Kidney epithelial cell (primary cell): Measurements from ENCODE around the gene SIGLEC9. TPM values are rescaled to one million over a fixed set of nuclear protein-coding genes. Genes with fewer than 3 reads are reported as not detected.
"Not testable (repeated sequence)": the region's sequence is repeated elsewhere in the genome, so short reads cannot be mapped to it uniquely, and the experiment has no call there.

Experiments used
- DNase-seq: peaks from one replicate; pipeline ENCODE4 v3.0.0-alpha.2; 2010; ENCODE audit warnings: low read depth
- H3K27me3 ChIP-seq: 2 replicates; pipeline ENCODE4 v1.6.0; 2011; ENCODE audit warnings: low read length; ENCODE audit not compliant: control insufficient read depth, insufficient read depth
- H3K36me3 ChIP-seq: 2 replicates; pipeline ENCODE4 v1.5.1; 2011; ENCODE audit warnings: low read length; ENCODE audit not compliant: control insufficient read depth, insufficient read depth
- H3K4me3 ChIP-seq: 2 replicates; pipeline ENCODE4 v1.5.1; 2011; ENCODE audit warnings: low read depth, mild to moderate bottlenecking, control low read depth, low read length
- CTCF ChIP-seq: IDR thresholded peaks from 2 replicates; pipeline ENCODE4 v1.5.1; 2011; ENCODE audit warnings: mild to moderate bottlenecking, moderate library complexity, low read length, control low read depth, inconsistent platforms; ENCODE audit not compliant: insufficient read depth, poor library complexity, severe bottlenecking
- total RNA-seq: library from RNA; depleted of rRNA; stranded (reverse); fragments of >200 nt; gene quantifications from 2 replicates; pipeline ENCODE4 v1.2.3, GENCODE V29; 2015

The SIGLEC9 gene
- total RNA-seq, 1 donor from 2014 or later: 0.13 TPM

GRCh38 chr19:51169283-51169918 lies 44.7 kb downstream of the SIGLEC9 start:
- peak; percentile 1 for DNase-seq
- TF ChIP-seq CTCF: peak; percentile 65
- not testable (repeated sequence) for H3K36me3 ChIP-seq, H3K4me3 ChIP-seq, H3K27me3 ChIP-seq

- Histone ChIP-seq H3K4me3 (no peak overlapping the region), H3K36me3 (no peaks in the 10 kb centered on the region), H3K27me3 (no peaks in the 10 kb centered on the region)
- no peak for TF ChIP-seq CTCF
- no peak for DNase-seq
These were observed 47.5 kb downstream of the SIGLEC9 start for GRCh38 chr19:51172223-51172622.

- no peak overlapping the region for H3K4me3 ChIP-seq
- no peaks in the 10 kb centered on the region for H3K27me3 ChIP-seq
- H3K36me3 ChIP-seq: no peaks in the 10 kb centered on the region
- DNase-seq: no peak
- TF ChIP-seq CTCF: no peak
These were observed 49.0 kb downstream of the SIGLEC9 start for GRCh38 chr19:51173681-51174080.

GRCh38 chr19:51179256-51179655 lies 54.5 kb downstream of the SIGLEC9 start:
- TF ChIP-seq CTCF: no peak
- no peak for DNase-seq
- no peaks in the 10 kb centered on the region for H3K36me3 ChIP-seq
- H3K4me3 ChIP-seq: no peak overlapping the region
- no peaks in the 10 kb centered on the region for H3K27me3 ChIP-seq

Other genes starting within 250 kb of the SIGLEC9 start
- gene KLK4, start 213.5 kb upstream of the SIGLEC9 start, total RNA-seq: not detected in 2 replicates
- gene KLK5, start 171.9 kb upstream of the SIGLEC9 start, total RNA-seq: 10.8 and 11.3 TPM in 2 replicates
- 33.5 and 39.9 TPM in 2 replicates for gene KLK6, start 155.3 kb upstream of the SIGLEC9 start, total RNA-seq
- gene KLK7, start 141.0 kb upstream of the SIGLEC9 start, total RNA-seq: 18.7 and 18.8 TPM in 2 replicates
- gene KLK8, start 123.3 kb upstream of the SIGLEC9 start, total RNA-seq: 3.1 and 7.1 TPM in 2 replicates
- gene KLK10, start 105.2 kb upstream of the SIGLEC9 start, total RNA-seq: 6.7 and 9.0 TPM in 2 replicates
- gene KLK11, start 98.3 kb upstream of the SIGLEC9 start, total RNA-seq: not detected in 2 replicates
- not detected in 2 replicates for gene KLK12, start 89.9 kb upstream of the SIGLEC9 start, total RNA-seq
- gene KLK13, start 59.8 kb upstream of the SIGLEC9 start, total RNA-seq: 0.08 and 0.21 TPM in 2 replicates
- not detected in 2 replicates for gene KLK14, start 42.0 kb upstream of the SIGLEC9 start, total RNA-seq
- 19.1 and 23.6 TPM in 2 replicates for gene CTU1, start 16.5 kb upstream of the SIGLEC9 start, total RNA-seq
- gene SIGLEC7, start 17.4 kb downstream of the SIGLEC9 start, total RNA-seq: not detected in 2 replicates
- gene CD33, start 100.2 kb downstream of the SIGLEC9 start, total RNA-seq: not detected in 2 replicates
- gene SIGLECL1, start 126.2 kb downstream of the SIGLEC9 start, total RNA-seq: 0.79 TPM in 1 of 2 replicates, not detected in the other
- gene IGLON5, start 186.7 kb downstream of the SIGLEC9 start, total RNA-seq: 0.04 and 0.07 TPM in 2 replicates
- gene VSIG10L, start 217.2 kb downstream of the SIGLEC9 start, total RNA-seq: 1.1 and 1.5 TPM in 2 replicates
- gene ETFB, start 241.5 kb downstream of the SIGLEC9 start, total RNA-seq: 29.8 and 36.9 TPM in 2 replicates
- gene CLDND2, start 244.1 kb downstream of the SIGLEC9 start, total RNA-seq: not detected in 2 replicates
- gene NKG7, start 247.7 kb downstream of the SIGLEC9 start, total RNA-seq: not detected in 2 replicates